ENCODE measurements around the gene PRELID2. TPM values are rescaled to one million over a fixed set of nuclear protein-coding genes. Genes with fewer than 3 reads are reported as not detected.

PRELID2 gene
- total RNA-seq, 4 donors from 2014 or later = 13.6 to 19.8 (median 17.3) TPM

GRCh38 chr5:145811834-145812625 is 23.1 kb downstream of the PRELID2 start:
- no peak for TF ChIP-seq CTCF (IDR thresholded peaks at IDR 0.05)
- no peak for TF ChIP-seq EP300 (IDR thresholded peaks at IDR 0.05)
- no peak for TF ChIP-seq POLR2AphosphoS5 (IDR thresholded peaks at IDR 0.05)
- TF ChIP-seq POLR2A (IDR thresholded peaks at IDR 0.05) = no peak
- no peak for ATAC-seq
- WGBS, 2 donors (ENCODE audit: low coverage in 1 of 2) = 59 to 73% methylated on average over 2 to 3 of the region's 3 CpGs
- H3K36me3 ChIP-seq = peaks cover 0 to 55% of the 10 kb centered on the region in 2 donors
- no peaks in the 10 kb centered on the region for H3K9me3 ChIP-seq
- no peaks in the 10 kb centered on the region for H3K4me1 ChIP-seq
- H3K27me3 ChIP-seq = no peaks in the 10 kb centered on the region
- H3K4me3 ChIP-seq = no peak overlapping the region
- H3K27ac ChIP-seq = no peak overlapping the region

GRCh38 chr5:145806923-145807322 is 28.2 kb downstream of the PRELID2 start:
- H3K4me1 ChIP-seq = no peaks in the 10 kb centered on the region
- no peak overlapping the region for H3K4me3 ChIP-seq
- ATAC-seq = no peak
- WGBS, 2 donors (ENCODE audit: low coverage in 1 of 2) = 82 to 88% methylated on average over 5 of the region's 5 CpGs
- H3K27me3 ChIP-seq = no peaks in the 10 kb centered on the region
- no peak overlapping the region for H3K27ac ChIP-seq
- H3K9me3 ChIP-seq = no peaks in the 10 kb centered on the region
- H3K36me3 ChIP-seq = peaks cover 0 to 47% of the 10 kb centered on the region in 2 donors
- no peak for TF ChIP-seq EP300 (IDR thresholded peaks at IDR 0.05)
- TF ChIP-seq CTCF (IDR thresholded peaks at IDR 0.05) = no peak
- TF ChIP-seq POLR2A (IDR thresholded peaks at IDR 0.05) = no peak
- TF ChIP-seq POLR2AphosphoS5 (IDR thresholded peaks at IDR 0.05) = no peak

GRCh38 chr5:145805819-145806218 is 29.3 kb downstream of the PRELID2 start:
- Histone ChIP-seq H3K4me1 (no peaks in the 10 kb centered on the region), H3K27ac (no peak overlapping the region), H3K9me3 (no peaks in the 10 kb centered on the region), H3K36me3 (peaks cover 0 to 38% of the 10 kb centered on the region in 2 donors), H3K4me3 (no peak overlapping the region), H3K27me3 (no peaks in the 10 kb centered on the region)
- TF ChIP-seq EP300 (IDR thresholded peaks at IDR 0.05) (no peak), POLR2AphosphoS5 (IDR thresholded peaks at IDR 0.05) (no peak), CTCF (IDR thresholded peaks at IDR 0.05) (no peak), POLR2A (IDR thresholded peaks at IDR 0.05) (no peak)
- no peak for ATAC-seq
- WGBS, 2 donors (ENCODE audit: low coverage in 1 of 2) = 77 to 84% methylated on average over 2 to 4 of the region's 4 CpGs

DNA sequence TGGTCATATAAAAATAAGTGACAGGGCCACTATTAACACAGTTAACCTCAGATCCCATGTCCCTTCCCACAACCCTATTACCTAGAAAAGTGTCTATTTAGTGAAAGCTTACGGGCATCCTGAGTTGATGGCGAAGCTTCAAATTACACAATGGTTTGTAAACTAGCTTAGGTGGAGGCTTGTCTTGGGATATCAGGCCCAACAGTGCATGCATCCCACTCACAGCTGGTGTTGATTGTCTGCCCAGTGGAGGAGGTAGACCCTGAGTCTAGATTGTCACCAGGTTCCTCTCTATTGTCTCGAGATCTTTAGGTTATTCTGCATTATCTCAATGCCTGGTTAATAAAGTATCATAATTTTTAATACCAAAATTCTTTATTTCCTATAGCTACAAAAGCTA is 30.4 kb downstream of the PRELID2 start:
- no peaks in the 10 kb centered on the region for H3K4me1 ChIP-seq
- 92 to 97% methylated on average over 3 of the region's 3 CpGs for WGBS, 2 donors (ENCODE audit: low coverage in 1 of 2)
- ATAC-seq = no peak
- H3K27me3 ChIP-seq = no peaks in the 10 kb centered on the region
- no peaks in the 10 kb centered on the region for H3K9me3 ChIP-seq
- H3K27ac ChIP-seq = no peak overlapping the region
- H3K36me3 ChIP-seq = peaks cover 0 to 34% of the 10 kb centered on the region in 2 donors
- H3K4me3 ChIP-seq = no peak overlapping the region
- no peak for TF ChIP-seq POLR2A (IDR thresholded peaks at IDR 0.05)
- no peak for TF ChIP-seq EP300 (IDR thresholded peaks at IDR 0.05)
- no peak for TF ChIP-seq CTCF (IDR thresholded peaks at IDR 0.05)
- no peak for TF ChIP-seq POLR2AphosphoS5 (IDR thresholded peaks at IDR 0.05)

Measured in gastroesophageal sphincter (tissue), 4 donors.